Stimulated activated CD8-positive, alpha-beta memory T cell treated with anti-CD3 and anti-CD28 coated beads, Interleukin-12 subunit alpha, Interleukin-12 subunit beta, amount 100 ng/mL, for 24 hours (primary cell): Measurements from ENCODE around the gene PFDN4.

Source experiments
- DNase-seq: peaks from one replicate; pipeline ENCODE4 v3.0.0-alpha.2; 2020; ENCODE audit errors: extremely low read depth

PFDN4 gene

GRCh38 chr20:54173653-54174456 is 34.0 kb upstream of the PFDN4 start, which contains the start of gene CYP24A1:
TSS of gene CYP24A1 (minus strand) at chr20:54173986. CDS start at chr20:54173579, 407 bp downstream.
- DNase-seq: no peak

- DNase-seq: no peak
These were observed 33.3 kb upstream of the PFDN4 start for GRCh38 chr20:54174457-54175175.

DNA sequence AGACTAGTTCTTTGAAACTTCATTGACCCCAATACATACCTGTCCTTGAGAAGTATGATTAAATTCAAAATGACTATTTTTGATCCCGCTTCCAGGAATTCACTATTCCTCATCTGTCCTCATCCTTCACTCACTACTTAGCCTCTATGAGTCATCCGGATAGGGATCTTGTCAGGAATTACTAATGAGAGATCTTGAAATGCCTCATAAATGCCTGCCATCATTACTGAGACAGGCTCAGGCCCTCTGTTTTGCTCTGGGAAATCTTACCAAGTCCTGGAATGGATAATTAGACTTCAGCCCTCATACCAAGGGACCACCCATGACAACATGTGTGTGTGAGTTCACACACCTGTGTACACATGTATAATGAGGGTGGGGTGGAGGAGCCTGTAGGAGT is 31.3 kb upstream of the PFDN4 start:
- DNase-seq: no peak

GRCh38 chr20:54177378-54177777 is 30.5 kb upstream of the PFDN4 start:
- no peak for DNase-seq

GRCh38 chr20:54178256-54178655 is 29.6 kb upstream of the PFDN4 start:
- DNase-seq: no peak

DNA sequence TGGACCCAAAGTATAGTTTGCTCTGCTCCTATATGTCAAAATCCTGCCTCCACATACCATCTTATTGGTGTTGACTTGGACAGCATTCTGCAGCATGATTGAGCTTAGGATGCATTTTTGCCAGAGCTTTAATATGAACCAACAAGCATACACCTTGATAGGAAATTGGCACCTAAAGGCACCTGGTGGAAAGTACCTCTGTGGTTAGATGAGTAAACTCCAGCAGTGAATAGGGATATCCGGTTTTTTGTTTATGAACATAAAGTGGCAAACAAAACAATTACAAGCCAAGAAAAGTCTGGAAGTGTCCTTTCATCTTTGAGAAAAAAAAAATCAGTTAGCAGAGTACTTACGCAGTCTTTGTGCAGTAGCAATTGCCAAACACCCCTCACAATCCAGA is 27.9 kb upstream of the PFDN4 start:
- no peak for DNase-seq

GRCh38 chr20:54180931-54181330 is 27.0 kb upstream of the PFDN4 start:
- no peak for DNase-seq

DNA sequence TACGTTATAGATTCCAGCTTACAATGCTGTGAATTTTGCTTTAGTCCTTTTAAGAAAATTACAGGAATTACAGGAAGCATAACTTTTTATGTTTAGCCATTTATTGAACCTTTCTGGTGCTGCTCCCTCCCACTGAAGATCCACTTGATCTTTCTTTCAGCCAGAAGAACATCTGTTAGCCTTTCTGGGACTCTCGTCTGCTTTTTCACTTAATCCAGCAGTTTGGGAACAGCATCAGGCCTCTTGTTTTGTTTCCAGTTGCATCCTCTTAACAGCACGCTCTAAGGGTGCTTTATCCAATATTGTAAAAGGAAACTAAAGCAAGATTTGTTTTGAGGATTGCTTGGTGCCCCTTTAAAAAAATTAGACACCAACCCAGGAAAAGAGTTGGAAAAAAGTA is 23.8 kb upstream of the PFDN4 start:
- DNase-seq: no peak

- DNase-seq: no peak
These were observed 22.8 kb upstream of the PFDN4 start for GRCh38 chr20:54184904-54185626.

GRCh38 chr20:54188132-54188849 is 19.6 kb upstream of the PFDN4 start:
- DNase-seq: no peak

- DNase-seq: no peak
These were observed 18.3 kb upstream of the PFDN4 start for GRCh38 chr20:54189630-54190029.

- no peak for DNase-seq
These were observed 17.7 kb upstream of the PFDN4 start for GRCh38 chr20:54190217-54190616.

DNA sequence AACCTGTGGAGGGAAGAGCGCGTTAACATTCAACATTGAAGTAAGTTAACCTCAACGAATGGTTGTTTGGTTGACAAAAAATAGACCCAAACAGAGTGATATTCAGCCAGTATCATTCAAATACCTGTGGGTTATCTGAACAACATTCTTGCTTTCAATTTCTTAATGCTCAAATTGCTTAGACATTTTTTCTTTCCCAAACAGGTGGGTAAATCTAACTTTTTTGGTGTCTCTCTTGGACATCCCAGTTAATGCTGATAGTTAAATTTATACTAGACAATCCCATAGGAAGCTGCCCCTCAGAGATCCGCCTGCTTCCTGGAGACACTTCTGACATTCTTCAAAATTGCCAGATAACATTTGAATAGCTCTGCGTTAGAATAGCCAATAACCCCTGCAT is 14.1 kb upstream of the PFDN4 start:
- DNase-seq: no peak

DNA sequence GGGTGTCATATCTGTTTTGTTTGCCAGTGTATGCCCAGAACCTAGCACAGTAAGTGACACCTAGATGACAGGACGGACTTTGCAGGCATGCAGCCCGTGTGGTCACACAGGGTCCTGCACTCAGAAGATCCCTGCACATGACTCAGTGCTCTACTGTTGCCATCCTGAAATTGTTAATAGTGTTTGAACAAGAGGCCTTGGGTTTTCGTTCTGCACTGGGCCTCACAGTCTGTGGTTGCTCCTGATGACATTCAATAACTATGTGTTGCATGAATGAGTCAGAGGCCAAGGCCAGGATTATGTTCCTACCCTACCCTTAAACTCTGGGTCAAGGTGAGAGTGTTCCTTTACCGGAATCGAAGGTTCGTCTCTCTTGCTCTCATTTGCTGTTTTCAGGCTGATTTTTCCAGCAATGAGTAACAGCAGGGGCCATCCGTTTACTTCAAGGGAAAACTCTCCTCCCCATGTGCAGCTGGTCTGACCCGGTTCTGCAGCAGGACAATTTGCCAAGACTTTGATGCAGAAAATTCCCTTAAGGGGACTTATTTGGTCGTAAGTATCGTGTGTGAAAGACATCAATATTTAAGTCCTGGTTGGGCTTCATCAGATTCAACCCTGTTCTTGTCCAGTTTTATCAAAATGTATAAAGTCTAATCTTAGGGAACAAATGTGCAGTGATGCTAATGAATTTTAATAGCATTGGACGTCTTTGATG is 13.0 kb upstream of the PFDN4 start:
- no peak for DNase-seq

DNA sequence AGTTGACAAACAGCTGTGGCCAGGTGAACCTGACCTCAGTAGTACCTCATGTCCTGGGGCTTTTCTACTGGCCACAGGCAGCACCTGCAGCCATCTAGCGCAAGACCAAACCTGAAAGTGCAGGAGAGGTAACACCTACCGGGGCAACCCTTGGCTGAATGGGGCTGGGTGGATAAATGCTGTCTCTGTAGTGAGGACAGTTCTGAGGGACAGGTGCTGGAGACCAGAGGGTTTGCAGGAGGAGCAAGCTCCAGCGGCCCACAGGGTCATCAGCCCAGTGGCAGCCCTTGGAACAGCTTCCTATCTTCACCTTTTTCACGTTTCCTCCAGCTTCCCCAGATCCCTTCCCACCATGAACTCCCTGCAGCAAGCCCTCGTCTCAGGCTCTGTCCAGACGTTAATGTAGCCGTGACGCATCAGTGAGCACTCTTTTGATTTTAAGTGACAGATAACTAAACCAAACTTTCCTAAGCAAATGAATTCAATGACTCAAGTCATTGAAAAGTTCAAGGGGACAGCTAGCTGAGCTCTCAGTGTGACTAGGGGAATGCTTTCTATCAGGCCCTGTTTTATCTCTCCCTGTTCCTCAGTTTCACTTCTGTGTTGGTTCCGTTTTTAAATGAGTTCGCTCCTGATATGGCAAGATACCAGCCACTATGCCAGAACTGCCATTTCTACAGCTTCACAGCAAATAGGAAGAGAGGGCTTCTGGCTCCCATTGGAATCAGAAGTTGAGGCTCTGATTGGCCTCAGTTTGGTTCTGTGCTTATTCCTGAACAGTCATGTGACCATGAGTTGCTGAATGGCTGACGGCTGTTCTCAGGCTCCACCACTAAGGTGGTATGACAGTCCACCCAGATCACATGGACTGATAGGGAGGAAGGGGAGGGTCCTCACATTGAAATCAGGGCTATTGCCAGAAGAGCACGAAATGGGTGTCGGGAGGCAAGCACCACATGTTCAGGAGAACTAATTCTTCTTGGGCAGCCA is 12.1 kb upstream of the PFDN4 start:
- DNase-seq: no peak

DNA sequence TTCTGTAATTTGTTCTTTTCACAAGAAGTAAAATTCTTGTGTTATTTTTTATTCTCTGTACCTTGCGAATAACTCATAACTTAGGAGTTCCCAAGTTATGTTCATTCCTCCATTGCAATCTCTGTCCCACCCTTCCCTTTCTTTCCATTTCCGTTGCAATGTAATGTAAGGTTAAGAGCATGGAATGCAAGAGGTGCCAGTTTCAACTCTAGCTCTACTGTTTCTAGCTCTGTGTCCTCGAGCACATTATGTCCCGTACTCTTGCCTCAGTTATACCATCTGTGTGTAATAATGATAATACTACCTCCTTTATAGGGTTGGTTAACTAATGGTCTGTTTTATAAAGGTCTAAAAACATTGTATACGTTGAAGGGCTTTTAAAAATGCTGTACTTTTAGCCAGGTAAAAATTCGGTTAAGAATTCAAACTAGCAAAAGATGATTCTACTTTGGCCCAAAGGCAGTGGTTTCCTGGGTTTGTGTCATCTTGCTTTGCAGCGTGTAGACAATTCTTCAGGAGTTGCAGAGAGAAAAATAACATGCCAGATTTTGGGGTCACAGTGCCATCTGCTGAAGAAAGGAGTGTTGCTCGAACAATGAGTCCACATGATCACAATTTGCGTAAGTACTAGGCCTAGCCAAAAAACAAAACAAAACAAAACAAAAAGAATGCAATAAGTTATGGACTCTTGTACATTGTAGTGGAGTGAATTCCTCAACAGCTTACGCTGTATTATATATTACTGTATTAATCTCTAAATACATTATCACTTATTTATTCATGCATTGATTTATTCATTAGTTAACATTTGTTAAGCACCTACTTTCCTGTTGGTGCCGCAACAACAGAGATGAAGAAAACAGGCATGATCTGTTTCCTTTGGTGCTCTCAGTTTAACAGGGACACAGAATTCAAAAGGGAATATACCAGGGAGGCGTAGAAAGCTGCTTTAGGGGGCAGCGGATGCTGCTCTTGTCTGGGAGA is 10.0 kb upstream of the PFDN4 start:
- no peak for DNase-seq

- no peak for DNase-seq
These were observed 8.6 kb upstream of the PFDN4 start for GRCh38 chr20:54199283-54199682.

- no peak for DNase-seq
These were observed 8.1 kb upstream of the PFDN4 start for GRCh38 chr20:54199721-54200176.
